ENCODE results near the gene TTC23.
A peak's percentile ranks its signal among the peaks of the same experiment; 100 is the strongest.
"Not testable (repeated sequence)": the region's sequence is repeated elsewhere in the genome, so short reads cannot be mapped to it uniquely, and the experiment has no call there.

Gene TTC23

GRCh38 chr15:99250001-99250400 is 620 bp upstream of the TTC23 start:
- DNase-seq (ENCODE audit: low read depth): no peak

GRCh38 chr15:99248000-99248715 is 1.2 kb downstream of the TTC23 start:
- DNase-seq (ENCODE audit: low read depth): no peak

- DNase-seq (ENCODE audit: low read depth): no peak
Measured at GRCh38 chr15:99247062-99247461, 2.3 kb downstream of the TTC23 start.

- no peak for DNase-seq (ENCODE audit: low read depth)
Measured at GRCh38 chr15:99244306-99244705, 5.1 kb downstream of the TTC23 start.

GRCh38 chr15:99241752-99242151 is 7.6 kb downstream of the TTC23 start:
- no peak for DNase-seq (ENCODE audit: low read depth)

- no peak for DNase-seq (ENCODE audit: low read depth)
Measured at GRCh38 chr15:99239545-99240198, 9.7 kb downstream of the TTC23 start.

- DNase-seq (ENCODE audit: low read depth): no peak
Measured at GRCh38 chr15:99238849-99239248, 10.5 kb downstream of the TTC23 start.

- DNase-seq (ENCODE audit: low read depth): not testable (repeated sequence)
Measured at GRCh38 chr15:99234160-99234559, 15.2 kb downstream of the TTC23 start.

GRCh38 chr15:99232740-99233139 is 16.6 kb downstream of the TTC23 start:
- DNase-seq (ENCODE audit: low read depth): no peak

GRCh38 chr15:99230867-99231266 is 18.5 kb downstream of the TTC23 start:
- DNase-seq (ENCODE audit: low read depth): no peak

GRCh38 chr15:99228120-99228770 is 21.1 kb downstream of the TTC23 start:
- DNase-seq (ENCODE audit: low read depth): no peak

GRCh38 chr15:99226802-99227201 is 22.6 kb downstream of the TTC23 start:
- DNase-seq (ENCODE audit: low read depth): no peak

GRCh38 chr15:99224372-99225214 is 24.8 kb downstream of the TTC23 start:
- no peak for DNase-seq (ENCODE audit: low read depth)

- peak; percentile 22 for DNase-seq (ENCODE audit: low read depth)
Measured at GRCh38 chr15:99213187-99213811, 36.1 kb downstream of the TTC23 start.

- no peak for DNase-seq (ENCODE audit: low read depth)
Measured at GRCh38 chr15:99212406-99212805, 37.0 kb downstream of the TTC23 start.

- DNase-seq (ENCODE audit: low read depth): no peak
Measured at GRCh38 chr15:99211926-99212325, 37.5 kb downstream of the TTC23 start.

GRCh38 chr15:99210334-99210733 is 39.0 kb downstream of the TTC23 start:
- DNase-seq (ENCODE audit: low read depth): no peak

- no peak for DNase-seq (ENCODE audit: low read depth)
Measured at GRCh38 chr15:99209326-99209725, 40.1 kb downstream of the TTC23 start.

- DNase-seq (ENCODE audit: low read depth): no peak
Measured at GRCh38 chr15:99207672-99208071, 41.7 kb downstream of the TTC23 start.

GRCh38 chr15:99202176-99202552 is 47.2 kb downstream of the TTC23 start:
- no peak for DNase-seq (ENCODE audit: low read depth)

GRCh38 chr15:99201408-99202175 is 47.8 kb downstream of the TTC23 start:
- no peak for DNase-seq (ENCODE audit: low read depth)

Measured in stimulated activated CD8-positive, alpha-beta memory T cell treated with anti-CD3 and anti-CD28 coated beads, Interleukin-7, amount 100 ng/mL, for 24 hours (primary cell).